ENCODE measurements around the gene CXCL12. TPM values are rescaled to one million over a fixed set of nuclear protein-coding genes. Genes with fewer than 3 reads are reported as not detected.

The CXCL12 gene
- total RNA-seq, 1 experiment from 2014 or later: 0.47 TPM

GRCh38 chr10:44354771-44355170 is 30.1 kb downstream of the CXCL12 start:
- H3K9ac ChIP-seq (ENCODE audit: low read length): no peak overlapping the region
- intact Hi-C loops (cut with micrococcal nuclease): no loop called here
- no peaks in the 10 kb centered on the region for H3K9me2 ChIP-seq (ENCODE audit: insufficient read depth)
- H3K27ac ChIP-seq (ENCODE audit: low read depth, low read length): no peak overlapping the region
- H3K4me3 ChIP-seq (replicated peaks in 1 of 2; ENCODE audit: low read depth in 1 of 2, low read length in 2 of 2): no peak overlapping the region
- no peaks in the 10 kb centered on the region for H4K20me1 ChIP-seq (ENCODE audit: insufficient read depth)
- H3K36me3 ChIP-seq (ENCODE audit: control insufficient read depth in 1 of 2, insufficient read depth in 2 of 2, low read length in 2 of 2): no peaks in the 10 kb centered on the region
- no peaks in the 10 kb centered on the region for H3K4me1 ChIP-seq (ENCODE audit: control insufficient read depth in 1 of 2, insufficient read depth in 2 of 2, low read length in 2 of 2)
- no TSS peak for BruUV-seq (replicated peaks)
- H3K9me3 ChIP-seq (ENCODE audit: control insufficient read depth in 1 of 2, insufficient read depth in 1 of 2, low read depth in 1 of 2, low read length in 2 of 2): no peaks in the 10 kb centered on the region
- H3K27me3 ChIP-seq (ENCODE audit: insufficient read depth, low read length): peaks cover 21% of the 10 kb centered on the region; the same call in 1 of the 2 replicates
- TF ChIP-seq EZH2 (IDR thresholded peaks at IDR 0.05) (no peak), EZH2phosphoT487 (IDR thresholded peaks at IDR 0.05; ENCODE audit: borderline replicate concordance) (no peak)
- POLR2A ChIA-PET: no interaction called here
- no peak for ATAC-seq
- DNase-seq (ENCODE audit: low read depth, low spot score): no peak
- no peak overlapping the region for H3K4me2 ChIP-seq (ENCODE audit: low read length)
- RAD21 ChIA-PET (ENCODE audit: low non-redundant PET in 1 of 2, low total read pairs in 2 of 2, uncharacterized antibody in 2 of 2, unreplicated experiment in 2 of 2): no interaction called here
- CTCF ChIA-PET: no interaction called here
- no peak overlapping the region for H2AFZ ChIP-seq (ENCODE audit: low read depth, low read length, poor library complexity, severe bottlenecking)
- H3K79me2 ChIP-seq (ENCODE audit: insufficient read depth, low read length): no peaks in the 10 kb centered on the region

GRCh38 chr10:44353721-44354120 is 31.2 kb downstream of the CXCL12 start:
- no peaks in the 10 kb centered on the region for H3K4me1 ChIP-seq (ENCODE audit: control insufficient read depth in 1 of 2, insufficient read depth in 2 of 2, low read length in 2 of 2)
- H3K9me3 ChIP-seq (ENCODE audit: control insufficient read depth in 1 of 2, insufficient read depth in 1 of 2, low read depth in 1 of 2, low read length in 2 of 2): no peaks in the 10 kb centered on the region
- no TSS peak for BruUV-seq (replicated peaks)
- ATAC-seq (no peak), DNase-seq (ENCODE audit: low read depth, low spot score) (no peak)
- H3K27me3 ChIP-seq (ENCODE audit: insufficient read depth, low read length): peaks cover 19% of the 10 kb centered on the region; the same call in 1 of the 2 replicates
- H2AFZ ChIP-seq (ENCODE audit: low read depth, low read length, poor library complexity, severe bottlenecking): no peak overlapping the region
- ChIA-PET RAD21 (ENCODE audit: low non-redundant PET in 1 of 2, low total read pairs in 2 of 2, uncharacterized antibody in 2 of 2, unreplicated experiment in 2 of 2) (no interaction called here), POLR2A (no interaction called here), CTCF (no interaction called here)
- H3K79me2 ChIP-seq (ENCODE audit: insufficient read depth, low read length): no peaks in the 10 kb centered on the region
- H3K27ac ChIP-seq (ENCODE audit: low read depth, low read length): no peak overlapping the region
- no peak overlapping the region for H3K9ac ChIP-seq (ENCODE audit: low read length)
- TF ChIP-seq SP1 (IDR thresholded peaks at IDR 0.05; ENCODE audit: low read depth) (no peak), MAX (IDR thresholded peaks at IDR 0.05) (no peak), ELF1 (IDR thresholded peaks at IDR 0.05; ENCODE audit: borderline replicate concordance, low read depth) (no peak), ZNF274 (IDR thresholded peaks at IDR 0.05; ENCODE audit: low read depth, low read length) (no peak), CEBPB (IDR thresholded peaks at IDR 0.05; ENCODE audit: low read depth) (no peak), TCF7L2 (IDR thresholded peaks at IDR 0.05; ENCODE audit: borderline replicate concordance, extremely low read depth, insufficient read depth, insufficient read length) (no peak), RAD21 (IDR thresholded peaks at IDR 0.05; ENCODE audit: low read depth) (no peak), FOSL1 (IDR thresholded peaks at IDR 0.05; ENCODE audit: low read depth) (no peak), JUND (IDR thresholded peaks at IDR 0.05) (no peak), POLR2A (IDR thresholded peaks at IDR 0.05; ENCODE audit: borderline replicate concordance, extremely low read depth, insufficient read depth, insufficient read length) (no peak), EZH2phosphoT487 (IDR thresholded peaks at IDR 0.05; ENCODE audit: borderline replicate concordance) (no peak), ATF3 (IDR thresholded peaks at IDR 0.05) (no peak), EZH2 (IDR thresholded peaks at IDR 0.05) (no peak), SIN3A (IDR thresholded peaks at IDR 0.05; ENCODE audit: low read depth) (no peak), ZFX (IDR thresholded peaks at IDR 0.05) (no peak), CBX3 (IDR thresholded peaks at IDR 0.05; ENCODE audit: low read depth) (no peak), ZBTB33 (IDR thresholded peaks at IDR 0.05; ENCODE audit: extremely low read depth, insufficient replicate concordance, low read length) (no peak)
- H4K20me1 ChIP-seq (ENCODE audit: insufficient read depth): no peaks in the 10 kb centered on the region
- no peak overlapping the region for H3K4me3 ChIP-seq (replicated peaks in 1 of 2; ENCODE audit: low read depth in 1 of 2, low read length in 2 of 2)
- H3K4me2 ChIP-seq (ENCODE audit: low read length): no peak overlapping the region
- intact Hi-C loops (cut with micrococcal nuclease): loop anchor here (2.0 kb wide), 1 partner anchor 73 kb away; no protein-coding TSS in a partner anchor
- H3K9me2 ChIP-seq (ENCODE audit: insufficient read depth): no peaks in the 10 kb centered on the region
- no peaks in the 10 kb centered on the region for H3K36me3 ChIP-seq (ENCODE audit: control insufficient read depth in 1 of 2, insufficient read depth in 2 of 2, low read length in 2 of 2)
